Stimulated activated CD8-positive, alpha-beta memory T cell treated with anti-CD3 and anti-CD28 coated beads, Interleukin-2, amount 100 ng/mL, for 48 hours (primary cell): ENCODE measurements around the gene KCNG2.

Experiments
- DNase-seq, 2 donors: peaks; one replicate each; pipeline ENCODE4 v3.0.0-alpha.2; 2020; ENCODE audit warnings: low read depth in 2 of 2

Gene KCNG2

DNA sequence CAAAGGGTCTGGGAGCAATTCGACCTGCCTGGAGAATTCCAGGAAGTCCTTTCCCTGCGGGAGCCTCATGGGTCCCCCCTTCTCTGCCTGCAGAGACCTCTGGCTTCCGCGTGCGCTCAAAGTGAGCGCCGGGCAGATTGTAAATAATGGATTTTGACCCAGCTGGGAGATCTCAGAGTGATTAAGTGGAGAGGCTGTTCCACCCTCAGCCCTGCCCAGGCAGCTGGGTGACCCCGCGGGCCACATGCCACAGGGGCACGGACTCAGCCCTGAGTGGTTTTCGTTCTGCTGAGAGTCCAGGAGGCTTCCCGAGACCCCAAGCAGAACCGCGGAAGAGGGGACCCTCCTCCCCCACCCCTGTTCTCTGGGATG lies 1.2 kb downstream of the KCNG2 start:
- no peak for DNase-seq

DNA sequence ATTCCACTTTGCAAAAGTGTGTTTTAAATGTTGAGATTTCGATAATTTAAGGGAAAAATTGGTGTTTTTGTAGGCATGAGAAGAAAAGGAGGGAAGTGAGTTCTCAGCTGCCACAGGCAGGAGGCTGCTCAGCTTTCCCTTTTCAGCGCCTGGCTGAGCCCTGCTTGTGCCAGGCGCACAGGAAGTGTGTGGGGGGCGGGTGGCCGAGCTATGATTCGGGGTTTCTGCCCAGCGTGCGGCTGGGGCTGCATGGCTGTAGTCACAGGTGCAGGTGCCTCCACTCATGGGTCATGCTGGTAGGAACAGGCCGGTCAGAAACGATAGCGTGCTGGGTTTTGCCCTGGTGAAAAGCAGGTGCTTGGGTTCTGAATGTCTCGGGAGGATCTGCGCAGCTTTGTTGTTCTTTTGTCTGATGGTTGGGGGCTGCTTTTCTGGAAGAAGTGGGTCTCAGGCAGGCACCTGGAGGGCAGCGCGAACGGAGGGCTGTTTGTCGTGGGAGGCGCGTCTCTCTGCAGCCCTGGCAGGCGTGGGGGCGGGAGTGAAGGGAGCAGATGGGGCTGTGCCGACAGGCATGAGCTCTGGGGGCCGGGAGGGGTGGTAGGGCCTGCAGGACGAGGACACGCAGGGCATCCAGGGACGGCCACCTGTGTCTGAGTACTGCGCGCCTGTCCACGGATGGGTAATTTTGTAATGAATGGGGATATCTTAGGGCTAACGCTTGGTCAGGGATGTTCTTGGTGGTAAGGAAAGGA lies 2.1 kb downstream of the KCNG2 start:
- no peak for DNase-seq

DNA sequence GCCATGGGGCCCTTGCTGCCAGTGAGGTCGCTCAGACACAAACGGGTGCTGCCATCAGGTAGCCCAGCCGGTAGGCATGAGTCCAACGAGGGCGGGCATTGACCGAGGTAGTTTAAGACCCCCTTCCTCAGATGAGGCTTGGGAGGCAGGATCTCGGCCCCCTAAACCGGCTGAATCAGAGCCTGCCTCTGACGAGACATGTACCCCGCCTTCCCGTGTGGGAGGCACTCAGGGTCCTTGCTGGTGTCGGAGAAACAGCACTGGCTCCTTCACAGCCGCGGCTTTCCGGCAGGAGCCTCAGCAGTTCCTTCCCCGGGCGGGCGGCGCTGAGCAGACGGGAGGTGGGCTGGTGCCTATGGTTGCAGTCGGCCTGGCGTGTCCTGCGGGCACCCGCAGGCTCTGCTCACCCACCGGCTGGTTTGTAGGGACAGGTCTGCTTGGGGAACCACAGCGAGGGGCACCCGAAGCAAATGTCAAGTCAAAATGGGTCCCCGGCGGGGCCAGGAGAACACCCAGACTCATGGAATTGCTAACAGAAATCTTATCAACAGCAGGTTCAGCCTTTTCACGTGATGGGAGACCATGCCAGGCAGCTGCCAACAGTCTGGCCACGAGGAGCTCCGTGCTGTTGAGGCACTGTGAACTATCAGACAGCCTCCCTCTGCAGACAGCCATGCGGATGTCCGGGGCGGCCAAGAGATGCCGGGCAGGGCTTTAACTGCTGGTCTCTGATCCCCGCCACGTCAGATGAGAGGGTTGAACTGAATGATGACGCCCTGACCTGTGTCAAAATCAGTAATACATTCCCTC lies 2.8 kb downstream of the KCNG2 start:
- no peak for DNase-seq

DNA sequence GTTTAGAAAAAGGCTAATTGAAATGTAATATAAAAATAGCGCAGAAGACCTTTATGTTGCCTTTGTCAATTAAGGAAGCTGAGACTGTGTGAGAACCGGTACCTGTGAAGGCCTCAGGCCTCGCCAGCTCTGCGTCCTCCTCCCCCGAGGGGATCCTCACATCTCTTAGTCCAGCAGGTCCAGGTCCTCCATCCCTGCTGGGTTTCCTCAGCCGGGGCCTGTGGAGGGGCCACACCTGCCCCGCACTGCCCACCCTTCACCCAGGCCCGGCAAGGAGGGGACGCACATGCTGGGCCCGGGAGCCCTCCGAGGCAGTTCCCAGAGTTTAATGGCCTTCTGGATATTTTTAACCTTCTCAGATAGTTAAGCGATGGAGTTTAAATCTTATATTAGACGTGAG lies 3.5 kb downstream of the KCNG2 start:
- no peak for DNase-seq

DNA sequence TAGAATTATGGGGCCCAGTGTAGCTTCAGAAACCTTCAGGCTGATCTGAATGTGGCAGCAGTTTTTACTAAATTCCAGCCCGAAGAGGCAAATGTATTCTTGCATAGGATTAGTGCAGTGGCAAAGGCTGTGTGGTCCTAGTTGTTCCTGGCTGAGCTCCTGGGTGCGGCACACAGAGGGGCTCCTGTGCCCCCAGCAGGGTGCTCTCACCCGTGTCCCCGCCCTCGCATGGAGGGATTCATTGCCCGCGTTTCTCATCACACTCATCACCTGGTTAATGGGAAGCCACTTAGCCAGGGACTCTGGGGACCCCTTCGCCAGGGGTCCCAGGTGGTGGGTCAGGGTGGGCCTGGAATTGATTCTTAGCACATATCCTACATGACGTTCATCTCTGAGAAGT lies 3.9 kb downstream of the KCNG2 start:
- no peak for DNase-seq

DNA sequence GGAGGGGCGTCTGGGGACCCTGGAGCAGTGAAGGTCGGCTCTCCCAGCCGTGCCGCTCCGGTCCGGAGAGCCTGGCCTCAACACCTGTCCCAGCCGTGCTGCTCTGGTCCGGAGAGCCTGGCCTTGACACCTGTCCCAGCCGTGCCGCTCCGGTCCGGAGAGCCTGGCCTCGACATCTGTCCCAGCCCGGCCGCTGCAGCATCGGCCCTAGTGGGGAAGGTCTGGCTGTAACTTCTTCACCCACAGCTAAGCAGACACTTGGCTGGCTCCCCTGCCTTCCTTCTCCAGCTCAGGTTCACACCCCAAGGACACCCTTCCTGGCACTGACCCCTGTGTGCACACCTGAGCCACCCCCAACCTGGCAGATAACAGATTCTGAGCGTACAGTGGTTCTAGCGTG lies 4.6 kb downstream of the KCNG2 start:
- no peak for DNase-seq

DNA sequence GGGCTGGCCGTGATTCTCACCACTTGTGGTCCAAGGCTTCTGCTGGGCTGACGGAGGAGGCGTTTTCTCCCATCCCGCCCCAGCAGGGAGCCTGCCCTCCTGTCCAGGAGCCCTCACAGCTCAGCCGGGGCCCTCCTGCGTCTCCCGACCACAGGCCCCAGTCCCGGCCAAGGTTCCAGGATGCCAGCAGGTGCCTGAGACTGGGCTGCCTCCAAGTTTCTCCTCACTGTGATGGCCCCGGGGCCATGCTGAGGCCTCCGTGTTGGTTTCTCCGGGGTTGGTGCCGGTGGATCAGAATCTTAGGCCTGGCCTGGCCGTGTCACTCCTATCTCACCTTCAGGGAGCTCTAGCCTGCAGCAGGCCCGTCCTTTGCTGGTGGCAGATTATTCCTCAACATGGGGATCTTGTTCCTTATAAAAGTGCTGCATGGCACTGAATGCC lies 5.9 kb downstream of the KCNG2 start:
- no peak for DNase-seq

DNA sequence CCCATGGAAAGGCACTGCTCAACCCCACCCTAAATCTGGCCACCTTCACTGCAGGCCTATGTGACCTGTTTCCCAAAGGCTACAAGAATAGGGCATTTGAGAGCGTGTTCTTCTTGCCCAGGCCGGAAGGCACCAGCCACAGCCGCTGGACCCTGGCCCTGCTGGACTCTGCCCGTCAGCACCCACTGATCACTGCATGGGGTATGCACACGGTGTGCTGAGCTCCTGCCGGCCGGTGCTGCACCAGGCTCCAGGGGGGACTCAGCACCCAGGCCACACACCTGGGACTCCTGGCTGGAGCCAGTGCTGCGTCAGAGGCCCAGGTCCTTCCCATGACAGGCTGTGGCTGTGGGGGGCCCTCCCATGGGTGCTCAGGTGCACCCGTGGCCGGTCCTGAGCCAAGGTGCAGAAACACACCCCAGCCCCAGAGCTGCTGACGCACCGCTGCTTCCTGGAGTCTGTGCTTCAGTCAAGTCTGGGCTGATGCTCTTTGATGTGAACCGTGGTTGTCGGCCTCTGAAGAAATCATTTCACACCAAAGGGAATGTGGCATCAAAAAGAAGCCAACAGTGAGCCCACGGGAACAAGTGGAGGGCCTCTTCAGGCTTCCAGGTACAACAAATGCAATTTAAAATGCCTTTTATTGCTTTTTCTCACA lies 6.5 kb downstream of the KCNG2 start:
- no peak for DNase-seq

DNA sequence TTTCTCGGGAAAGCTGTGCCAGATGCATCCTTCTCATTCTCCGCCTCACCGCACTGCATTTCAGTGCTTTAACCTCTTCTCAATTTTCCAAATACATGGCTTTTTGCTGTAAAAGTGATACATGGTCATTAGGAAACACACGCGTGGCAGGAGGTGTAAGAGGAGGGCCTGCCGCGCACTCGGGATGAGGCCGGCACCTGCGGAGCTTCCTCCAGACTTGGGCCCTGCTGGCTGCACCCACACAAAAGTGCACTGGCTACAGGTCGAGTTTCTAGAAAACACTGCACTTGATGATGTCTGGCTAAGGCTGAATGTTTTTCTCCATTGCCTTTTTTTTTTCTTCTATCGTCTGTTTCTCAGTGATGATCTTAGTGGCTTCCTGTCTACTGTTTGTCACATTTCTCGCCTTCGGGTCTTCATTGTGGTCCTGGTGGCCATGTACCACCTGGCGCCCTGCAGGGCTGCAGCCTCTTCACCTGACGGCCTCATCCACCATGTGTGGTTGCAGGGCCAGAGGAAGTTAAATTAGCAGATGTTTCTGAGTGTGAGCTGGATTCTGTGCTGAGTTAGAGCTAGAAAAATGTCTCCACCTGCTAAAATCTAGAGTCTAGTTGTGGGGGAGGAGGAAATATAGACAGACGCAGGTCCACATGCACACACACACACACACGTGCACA lies 7.6 kb downstream of the KCNG2 start:
- no peak for DNase-seq

DNA sequence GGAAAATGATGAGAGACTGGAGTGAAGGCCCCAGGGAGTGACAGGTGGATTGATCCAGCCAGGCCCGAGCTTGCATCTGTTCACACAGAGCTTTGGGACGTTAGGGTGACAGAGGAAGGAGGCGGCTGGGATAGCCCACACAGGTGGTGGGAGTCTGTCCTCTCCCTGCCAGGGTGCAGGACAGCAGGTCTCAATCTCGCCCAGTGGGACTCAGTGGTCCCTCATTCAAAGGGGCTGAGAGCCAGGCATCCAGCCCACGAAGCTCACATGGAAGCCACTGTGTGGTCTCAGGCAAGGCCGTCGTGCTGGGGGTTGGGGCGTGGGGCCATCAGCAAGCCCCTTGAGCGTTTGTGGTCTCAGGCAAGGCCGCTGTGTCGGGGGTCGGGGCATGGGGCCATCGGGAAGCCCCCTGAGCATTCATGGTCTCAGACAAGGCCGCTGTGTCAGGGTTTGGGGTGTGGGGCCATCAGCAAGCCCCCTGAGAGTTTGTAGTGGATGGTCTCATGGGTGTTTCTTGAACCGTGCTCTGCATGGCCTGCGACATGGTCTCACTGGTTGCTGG lies 8.3 kb downstream of the KCNG2 start:
- no peak for DNase-seq

DNA sequence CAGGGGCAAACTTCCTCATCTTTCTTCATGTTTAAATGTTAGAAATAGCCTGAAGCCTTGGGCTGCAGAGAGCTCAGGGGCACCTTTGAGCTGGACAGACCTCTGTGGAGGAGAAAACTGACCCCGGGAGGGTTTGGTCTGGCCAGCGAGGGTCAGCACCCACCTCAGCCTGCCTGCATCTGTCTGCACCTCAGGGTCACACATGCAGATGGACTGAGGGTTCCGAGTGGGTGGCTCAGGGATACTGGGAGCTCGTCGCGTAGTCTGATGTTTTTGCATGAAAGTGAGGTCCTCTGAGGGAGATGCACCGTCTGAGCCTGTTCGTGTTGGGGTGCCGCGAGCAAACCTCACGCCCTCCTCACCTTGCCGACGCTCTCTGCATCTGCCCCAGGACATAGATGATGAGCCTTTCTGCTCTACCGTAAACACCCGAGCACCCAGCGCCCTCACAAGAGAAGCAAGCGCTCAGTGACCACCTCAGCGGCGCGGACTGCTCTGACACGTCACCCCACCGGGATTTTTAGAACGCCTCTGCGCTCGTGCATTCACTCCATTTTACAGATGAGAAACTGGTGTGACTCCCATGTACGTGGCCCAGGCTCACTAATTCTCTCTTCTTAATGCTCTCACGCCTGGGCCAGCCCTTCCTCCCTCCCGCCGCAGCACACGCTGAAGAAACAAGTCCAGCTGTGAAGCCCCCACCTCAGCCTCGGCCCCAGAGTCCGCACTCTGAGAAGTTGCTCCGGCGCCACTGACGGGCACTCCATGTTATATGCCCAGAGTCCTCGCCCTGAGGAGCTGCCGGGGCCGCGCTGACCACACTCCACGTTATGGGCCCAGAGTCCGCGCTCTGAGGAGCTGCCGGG lies 9.5 kb downstream of the KCNG2 start:
- DNase-seq: no peak

DNA sequence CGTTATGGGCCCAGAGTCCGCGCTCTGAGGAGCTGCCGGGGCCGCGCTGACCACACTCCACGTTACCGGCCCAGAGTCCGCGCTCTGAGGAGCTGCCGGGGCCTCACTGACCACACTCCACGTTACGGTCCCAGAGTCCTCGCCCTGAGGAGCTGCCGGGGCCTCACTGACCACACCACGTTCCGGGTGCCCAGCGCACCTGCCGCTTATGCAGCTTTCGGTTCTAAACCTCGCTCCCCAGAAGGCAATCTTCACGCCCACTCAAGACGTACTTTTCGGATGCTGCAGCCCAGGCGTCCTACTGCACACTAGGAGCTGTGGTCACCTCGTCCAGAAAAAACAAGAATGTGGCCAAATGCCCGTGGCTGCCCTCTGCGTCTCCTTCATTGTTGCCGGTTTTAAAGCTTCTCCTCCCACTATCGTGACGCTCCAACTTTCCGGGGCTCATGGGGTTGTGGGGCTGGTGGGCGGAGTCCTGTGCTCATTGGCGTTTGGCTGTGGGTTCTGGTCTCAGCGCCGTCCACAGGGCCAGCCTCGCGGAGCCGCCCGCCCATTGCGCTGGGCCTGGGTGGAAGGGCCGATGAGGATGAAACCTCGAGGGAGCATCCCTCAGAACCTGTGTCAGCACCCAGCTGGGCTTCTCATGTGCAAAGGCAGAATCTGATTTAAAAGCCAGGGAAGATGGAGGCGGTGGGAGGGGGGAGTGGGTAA lies 11.9 kb downstream of the KCNG2 start:
- DNase-seq: no peak

DNA sequence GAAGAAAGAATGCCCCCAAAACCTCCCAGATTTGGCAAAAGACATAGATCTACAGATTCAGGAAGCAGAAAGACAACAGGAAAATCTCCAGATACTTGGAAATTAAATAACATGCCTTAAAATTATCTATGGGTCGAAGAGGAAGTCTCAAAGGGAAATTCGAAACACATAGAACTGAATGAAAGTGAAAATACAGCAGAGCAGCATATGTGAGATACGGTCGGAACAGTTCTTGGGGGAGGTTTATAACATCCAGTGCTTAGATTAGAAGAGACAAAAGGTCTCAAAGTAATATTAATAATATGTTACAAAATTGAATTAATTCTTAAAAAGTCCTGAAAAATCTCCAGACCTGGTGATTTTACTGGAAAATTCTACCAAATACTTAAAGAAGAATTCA lies 14.3 kb downstream of the KCNG2 start:
- DNase-seq: no peak

DNA sequence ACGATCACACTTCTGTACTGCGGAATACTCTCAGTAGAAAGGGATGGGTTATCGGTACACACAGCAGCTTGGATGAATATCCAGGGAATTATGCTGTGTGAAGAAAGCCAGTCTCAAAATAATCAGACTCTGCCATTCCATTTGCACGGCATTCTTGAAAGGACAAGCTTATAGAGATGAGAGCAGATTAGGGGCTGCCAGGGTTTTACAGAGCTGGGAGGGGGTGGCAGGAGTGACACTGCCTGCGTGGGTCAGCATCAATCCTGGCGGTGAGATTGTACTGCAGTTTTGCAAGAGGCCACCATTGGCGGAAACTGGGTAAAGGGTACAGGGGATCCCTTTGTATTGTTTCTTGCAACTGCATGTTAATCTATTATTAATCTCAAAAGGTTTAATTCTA lies 16.6 kb downstream of the KCNG2 start:
- DNase-seq: no peak

DNA sequence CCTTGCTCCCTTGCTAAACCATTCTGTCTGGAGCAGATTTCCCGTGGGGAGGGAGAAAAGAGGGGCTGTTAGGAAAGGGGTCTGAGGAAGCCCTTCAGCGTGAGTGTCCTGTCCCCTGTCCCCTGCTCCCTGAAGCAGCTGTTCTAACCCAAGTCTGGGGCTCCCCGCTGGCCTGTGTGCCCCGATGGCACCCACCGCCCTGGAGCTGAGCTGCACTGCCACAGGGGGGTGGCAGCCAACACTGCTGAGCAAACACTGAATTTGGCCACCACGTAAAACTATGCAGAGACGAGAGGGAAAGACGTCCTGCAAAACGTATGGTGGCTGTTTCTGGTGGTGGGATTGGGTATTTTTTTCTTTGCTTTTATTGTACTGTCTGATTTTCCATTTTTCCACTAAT lies 17.9 kb downstream of the KCNG2 start:
- DNase-seq: no peak

DNA sequence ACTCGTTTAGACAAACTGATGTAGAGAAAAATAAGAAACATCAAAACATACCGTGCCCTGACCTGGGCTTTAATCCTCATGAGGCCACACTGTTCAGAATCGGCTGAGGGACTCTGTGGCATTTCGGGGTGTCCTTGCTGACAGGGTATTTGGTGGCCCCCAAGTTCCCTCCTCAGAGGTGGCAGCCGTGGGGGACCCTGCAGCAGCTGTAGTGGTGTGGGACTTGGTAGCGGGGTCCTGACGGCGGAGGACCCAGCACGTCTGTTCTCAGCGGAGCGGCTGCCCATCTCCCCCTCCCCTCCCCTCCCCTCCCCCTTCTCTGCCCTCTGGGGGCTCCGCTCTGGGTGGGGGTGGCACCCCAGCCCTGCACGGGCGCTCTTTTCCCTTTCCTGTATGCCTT lies 18.4 kb downstream of the KCNG2 start:
- DNase-seq: no peak

DNA sequence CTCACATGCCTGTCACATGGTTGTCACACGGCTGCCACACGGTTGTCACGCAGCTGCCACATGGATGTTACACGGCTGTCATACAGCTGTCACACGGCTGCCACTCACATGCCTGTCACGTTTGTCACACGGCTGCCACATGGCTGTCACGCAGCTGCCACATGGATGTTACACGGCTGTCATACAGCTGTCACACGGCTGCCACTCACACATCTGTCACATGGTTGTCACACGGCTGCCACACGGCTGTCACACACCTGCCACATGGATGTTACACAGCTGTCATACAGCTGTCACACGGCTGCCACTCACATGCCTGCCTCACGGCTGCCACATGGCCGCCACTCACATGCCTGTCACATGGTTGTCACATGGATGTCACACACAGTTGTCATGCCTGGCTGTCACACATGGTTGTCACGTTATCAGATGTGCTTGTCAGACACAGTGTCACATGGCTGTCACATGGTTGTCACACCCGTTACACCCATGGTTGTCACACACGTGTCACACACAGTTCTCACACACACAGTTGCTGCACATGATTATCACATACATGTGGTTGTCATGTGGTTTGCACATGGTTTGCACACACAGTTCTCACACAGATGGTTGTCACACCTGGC lies 19.4 kb downstream of the KCNG2 start:
- no peak for DNase-seq

DNA sequence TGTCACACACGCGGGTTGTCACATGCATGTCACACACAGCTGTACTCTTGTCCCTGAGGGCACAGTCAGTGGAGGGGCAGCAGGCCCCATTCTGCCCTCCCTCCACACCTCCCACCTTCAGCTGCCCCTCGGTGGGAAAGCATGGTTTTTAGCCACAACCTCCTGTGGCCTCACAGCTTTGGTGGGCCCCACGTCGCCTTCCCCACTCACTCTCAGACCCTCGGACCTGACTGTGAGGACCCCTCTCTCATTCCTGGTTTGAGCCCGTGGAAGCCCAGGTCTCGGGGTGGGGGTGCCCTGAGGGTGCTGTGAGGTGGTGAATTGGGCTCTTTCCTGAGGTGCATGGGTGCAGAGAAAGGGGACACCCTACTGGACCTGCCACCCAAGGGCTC lies 19.9 kb downstream of the KCNG2 start:
- DNase-seq: no peak

DNA sequence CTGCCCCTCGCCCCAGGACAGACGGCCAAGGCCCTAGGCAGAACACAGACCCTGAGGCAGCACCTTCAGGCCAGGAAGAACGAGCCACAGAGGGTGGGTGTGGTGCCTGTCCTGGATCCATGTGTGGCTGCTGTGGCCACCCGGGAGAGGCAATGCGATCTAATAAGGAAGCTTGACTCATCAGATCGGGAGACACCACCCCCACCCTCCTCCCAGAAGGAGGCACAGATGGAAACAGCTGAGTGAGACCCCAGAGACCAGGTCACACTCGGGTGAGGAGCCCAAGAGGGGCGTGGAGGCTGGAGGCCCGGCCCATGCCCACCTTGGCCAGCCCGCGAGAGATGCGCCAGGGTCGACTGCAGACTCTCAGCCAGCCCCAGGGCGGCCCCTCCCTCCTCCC lies 20.3 kb downstream of the KCNG2 start:
- no peak for DNase-seq

DNA sequence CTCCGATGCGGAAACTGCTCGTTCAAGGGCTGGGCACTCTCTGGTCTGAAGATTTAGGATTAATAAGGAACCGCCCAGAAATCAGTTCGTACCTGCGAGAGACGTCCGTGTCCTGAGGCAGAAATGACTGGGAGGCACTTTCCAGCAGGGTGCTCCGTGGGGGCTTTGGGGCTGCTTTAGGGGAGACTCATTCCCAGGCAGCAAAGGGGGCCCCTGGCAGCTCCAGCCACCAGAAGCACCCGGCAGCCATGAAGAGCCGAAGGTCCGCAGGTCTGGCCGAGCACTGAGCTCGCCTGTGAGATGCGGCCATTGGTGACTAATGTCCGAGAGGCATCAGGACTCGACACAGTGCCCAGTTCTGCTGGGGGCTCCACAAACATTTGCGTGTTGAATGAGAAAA lies 20.9 kb downstream of the KCNG2 start:
- DNase-seq: no peak
